SU-DHL-6 (cell line): ENCODE results near the gene C8A.

ENCODE experiments used
- H2AFZ ChIP-seq: fragments of 200-600 bp; sonication (generic); 2 replicates; pipeline ENCODE4 v1.6.1; 2014; ENCODE audit warnings: low read depth, mild to moderate bottlenecking, moderate library complexity, mixed read lengths, antibody characterized with exemption, low read length; ENCODE audit not compliant: severe bottlenecking
- H3F3A ChIP-seq: fragments of 200-600 bp; shearing (Covaris generic); 2 replicates; pipeline ENCODE4 v1.6.0; 2016; ENCODE audit warnings: antibody characterized with exemption, mild to moderate bottlenecking; ENCODE audit not compliant: insufficient read depth
- H3K27ac ChIP-seq: fragments of 200-600 bp; sonication (generic); 2 replicates; pipeline ENCODE4 v1.5.1; 2016; ENCODE audit warnings: low read depth, mild to moderate bottlenecking, low read length, moderate library complexity, mixed read lengths
- H3K27me3 ChIP-seq: fragments of 200-600 bp; sonication (generic), shearing (Covaris generic); 2 replicates; pipeline ENCODE4 v1.6.0; 2014; ENCODE audit warnings: mild to moderate bottlenecking, low read length
- H3K36me3 ChIP-seq: fragments of 200-600 bp; sonication (generic); 2 replicates; pipeline ENCODE4 v1.6.1; 2014; ENCODE audit warnings: mild to moderate bottlenecking, low read length, mixed read lengths
- H3K4me2 ChIP-seq: fragments of 300-600, 200-600 bp; shearing (Covaris generic), sonication (generic); 2 replicates; pipeline ENCODE4 v1.6.0; 2014; ENCODE audit warnings: low read length, low read depth, mild to moderate bottlenecking; ENCODE audit not compliant: poor library complexity, severe bottlenecking
- H3K4me3 ChIP-seq: fragments of 200-600 bp; sonication (generic); 2 replicates; pipeline ENCODE4 v1.5.1; 2014; ENCODE audit warnings: antibody characterized with exemption, low read length, mild to moderate bottlenecking, mixed read lengths; ENCODE audit not compliant: insufficient read depth, poor library complexity, severe bottlenecking
- H3K79me2 ChIP-seq: fragments of 200-600 bp; sonication (generic); 2 replicates; pipeline ENCODE4 v1.6.1; 2014; ENCODE audit warnings: mild to moderate bottlenecking, low read length, moderate library complexity; ENCODE audit not compliant: insufficient read depth
- H3K9ac ChIP-seq: fragments of 200-600 bp; sonication (generic); 2 replicates; pipeline ENCODE4 v1.7.0; 2014; ENCODE audit warnings: mild to moderate bottlenecking, low read length
- H3K9me2 ChIP-seq: fragments of 200-600 bp; sonication (generic); replicated peaks from 2 replicates; pipeline ENCODE4 v1.6.1; 2014; ENCODE audit warnings: low read length; ENCODE audit not compliant: insufficient read depth
- H3K9me3 ChIP-seq: fragments of 200-600 bp; sonication (generic); 2 replicates; pipeline ENCODE4 v1.6.1; 2014; ENCODE audit warnings: low read length, mixed read lengths; ENCODE audit not compliant: insufficient read depth
- H4K20me1 ChIP-seq: fragments of 200-600 bp; sonication (generic); 2 replicates; pipeline ENCODE4 v1.6.1; 2014; ENCODE audit warnings: low read depth, mild to moderate bottlenecking, antibody characterized with exemption, low read length, moderate library complexity, mixed read lengths
- EZH2phosphoT487 ChIP-seq: fragments of 200-600 bp; sonication (generic), shearing (Covaris generic); conservative IDR thresholded peaks from 2 replicates; pipeline ENCODE4 v1.6.1; 2018; ENCODE audit warnings: mild to moderate bottlenecking, antibody characterized with exemption, low read length, moderate library complexity, mixed read lengths
- TF ChIP-seq, protein P1 (sequence below): fragments of 200-600 bp; sonication (generic); IDR thresholded peaks from one replicate; pipeline ENCODE4 v1.5.1; 2017; ENCODE audit warnings: antibody characterized with exemption, mild to moderate bottlenecking, low read length, moderate library complexity; ENCODE audit not compliant: insufficient read depth, poor library complexity, severe bottlenecking

Gene C8A

DNA sequence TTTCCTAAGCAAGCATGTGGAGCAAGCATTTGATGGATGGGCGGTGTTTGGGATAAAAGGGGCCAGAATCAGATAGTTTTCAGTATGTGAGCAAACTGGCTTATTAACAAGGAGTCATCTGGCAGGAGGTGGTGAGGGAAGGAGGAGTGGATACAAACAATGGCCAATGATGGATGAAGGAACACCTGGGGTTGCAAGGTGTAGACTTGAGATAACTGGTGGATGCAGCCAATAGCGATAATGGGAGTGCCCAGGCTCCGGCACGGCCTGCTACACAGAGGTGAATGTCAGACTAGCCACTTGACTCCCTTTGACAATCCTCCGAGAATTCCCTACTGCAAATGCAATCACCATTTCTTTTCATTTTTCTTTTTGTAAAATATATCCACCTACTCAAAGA is 69.5 kb downstream of the C8A start:
- Histone ChIP-seq H3K9me2 (no peaks in the 10 kb centered on the region), H3F3A (no peaks in the 10 kb centered on the region), H2AFZ (no peak overlapping the region), H3K4me2 (no peak overlapping the region), H3K79me2 (no peaks in the 10 kb centered on the region), H3K27me3 (no peaks in the 10 kb centered on the region), H3K4me3 (no peak overlapping the region), H3K9ac (no peak overlapping the region), H3K36me3 (no peaks in the 10 kb centered on the region), H3K27ac (no peak overlapping the region), H4K20me1 (no peaks in the 10 kb centered on the region), H3K9me3 (no peaks in the 10 kb centered on the region)
- TF ChIP-seq, protein P1, sequence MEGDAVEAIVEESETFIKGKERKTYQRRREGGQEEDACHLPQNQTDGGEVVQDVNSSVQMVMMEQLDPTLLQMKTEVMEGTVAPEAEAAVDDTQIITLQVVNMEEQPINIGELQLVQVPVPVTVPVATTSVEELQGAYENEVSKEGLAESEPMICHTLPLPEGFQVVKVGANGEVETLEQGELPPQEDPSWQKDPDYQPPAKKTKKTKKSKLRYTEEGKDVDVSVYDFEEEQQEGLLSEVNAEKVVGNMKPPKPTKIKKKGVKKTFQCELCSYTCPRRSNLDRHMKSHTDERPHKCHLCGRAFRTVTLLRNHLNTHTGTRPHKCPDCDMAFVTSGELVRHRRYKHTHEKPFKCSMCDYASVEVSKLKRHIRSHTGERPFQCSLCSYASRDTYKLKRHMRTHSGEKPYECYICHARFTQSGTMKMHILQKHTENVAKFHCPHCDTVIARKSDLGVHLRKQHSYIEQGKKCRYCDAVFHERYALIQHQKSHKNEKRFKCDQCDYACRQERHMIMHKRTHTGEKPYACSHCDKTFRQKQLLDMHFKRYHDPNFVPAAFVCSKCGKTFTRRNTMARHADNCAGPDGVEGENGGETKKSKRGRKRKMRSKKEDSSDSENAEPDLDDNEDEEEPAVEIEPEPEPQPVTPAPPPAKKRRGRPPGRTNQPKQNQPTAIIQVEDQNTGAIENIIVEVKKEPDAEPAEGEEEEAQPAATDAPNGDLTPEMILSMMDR = no peak
- TF ChIP-seq EZH2phosphoT487 = no peak

GRCh38 chr1:56925193-56925592 is 70.6 kb downstream of the C8A start:
- H4K20me1 ChIP-seq = no peaks in the 10 kb centered on the region
- no peak overlapping the region for H3K4me2 ChIP-seq
- no peaks in the 10 kb centered on the region for H3K9me2 ChIP-seq
- no peaks in the 10 kb centered on the region for H3F3A ChIP-seq
- H3K79me2 ChIP-seq = no peaks in the 10 kb centered on the region
- H3K27ac ChIP-seq = no peak overlapping the region
- H2AFZ ChIP-seq = no peak overlapping the region
- H3K27me3 ChIP-seq = no peaks in the 10 kb centered on the region
- TF ChIP-seq, protein P1 = no peak
- no peak for TF ChIP-seq EZH2phosphoT487
- H3K4me3 ChIP-seq = no peak overlapping the region
- H3K9ac ChIP-seq = no peak overlapping the region
- H3K9me3 ChIP-seq = no peaks in the 10 kb centered on the region
- H3K36me3 ChIP-seq = no peaks in the 10 kb centered on the region

GRCh38 chr1:56927171-56927570 is 72.6 kb downstream of the C8A start:
- H2AFZ ChIP-seq = no peak overlapping the region
- H3K79me2 ChIP-seq = no peaks in the 10 kb centered on the region
- no peak overlapping the region for H3K4me3 ChIP-seq
- H3K36me3 ChIP-seq = no peaks in the 10 kb centered on the region
- H3K9ac ChIP-seq = no peak overlapping the region
- TF ChIP-seq, protein P1 = no peak
- TF ChIP-seq EZH2phosphoT487 = no peak
- H3K9me3 ChIP-seq = no peaks in the 10 kb centered on the region
- H3K27ac ChIP-seq = no peak overlapping the region
- H4K20me1 ChIP-seq = no peaks in the 10 kb centered on the region
- H3K27me3 ChIP-seq = no peaks in the 10 kb centered on the region
- no peak overlapping the region for H3K4me2 ChIP-seq
- no peaks in the 10 kb centered on the region for H3K9me2 ChIP-seq
- H3F3A ChIP-seq = no peaks in the 10 kb centered on the region
